SH-SY5Y (cell line): ENCODE measurements around the gene RNF175.

Experiments
- GATA2 ChIP-seq: IDR thresholded peaks from 2 replicates; pipeline ENCODE4 v1.6.1; 2011; ENCODE audit warnings: mild to moderate bottlenecking, low read depth, low read length
- GATA3 ChIP-seq: IDR thresholded peaks from 2 replicates; pipeline ENCODE4 v1.6.1; 2011; ENCODE audit warnings: low read depth, mild to moderate bottlenecking, low read length, moderate library complexity

RNF175 gene

DNA sequence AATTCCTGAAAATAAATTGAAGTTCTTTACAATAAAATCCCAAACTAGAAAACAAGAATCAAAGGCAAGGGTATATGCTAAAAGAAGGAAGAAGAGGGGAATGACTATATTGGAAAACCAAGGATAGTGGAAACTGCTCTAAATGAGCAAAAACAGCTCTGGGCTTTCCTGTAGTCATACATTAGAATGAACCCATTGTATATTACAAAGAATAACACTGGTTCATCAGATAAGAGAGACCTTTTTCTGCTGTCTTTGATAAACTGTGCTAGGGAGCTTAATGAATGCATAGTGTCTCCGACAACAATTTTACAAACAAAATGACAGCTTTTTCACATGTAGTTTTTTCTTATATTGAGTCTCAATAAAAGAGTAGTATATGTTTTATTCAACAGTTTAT, 49.1 kb downstream of the RNF175 start:
- TF ChIP-seq GATA3 (no peak), GATA2 (no peak)

DNA sequence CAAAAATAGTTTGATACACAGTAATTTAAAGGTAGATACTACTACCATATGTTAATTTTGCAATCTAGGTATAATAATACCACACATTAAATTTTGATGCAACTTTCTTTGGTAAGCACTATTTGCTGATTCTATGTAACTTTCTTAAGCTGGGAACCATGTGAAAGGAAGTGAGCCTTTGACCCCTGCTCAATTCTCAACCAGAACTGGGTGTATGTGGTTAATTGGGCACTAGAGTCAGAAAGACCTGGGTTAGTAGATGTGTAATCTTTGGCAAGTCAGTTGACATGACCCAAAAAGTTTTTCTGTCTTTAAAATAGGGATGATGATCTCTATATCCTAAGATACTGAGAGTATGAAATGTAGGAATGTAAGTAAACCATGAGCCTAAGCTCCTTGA, 53.3 kb downstream of the RNF175 start:
- TF ChIP-seq GATA2 (no peak), GATA3 (no peak)

- TF ChIP-seq GATA3 (no peak), GATA2 (no peak)
Observed at GRCh38 chr4:153705743-153706468, 53.9 kb downstream of the RNF175 start.

GRCh38 chr4:153704522-153704921, 55.3 kb downstream of the RNF175 start:
- TF ChIP-seq GATA3 = no peak
- no peak for TF ChIP-seq GATA2

GRCh38 chr4:153684971-153685371, 74.9 kb downstream of the RNF175 start:
- no peak for TF ChIP-seq GATA3
- TF ChIP-seq GATA2 = no peak

- TF ChIP-seq GATA3 (no peak), GATA2 (no peak)
Observed at GRCh38 chr4:153684182-153684970, 75.4 kb downstream of the RNF175 start, which contains the start of gene TLR2. Gene TLR2, plus strand, starts transcription at chr4:153684280. Its CDS starts 18,628 bp downstream, at chr4:153702908.

- TF ChIP-seq GATA2 (no peak), GATA3 (no peak)
Observed at GRCh38 chr4:153683763-153684181, 76.1 kb downstream of the RNF175 start.

- TF ChIP-seq GATA3 = no peak
- TF ChIP-seq GATA2 = no peak
Observed at GRCh38 chr4:153679486-153679885, 80.3 kb downstream of the RNF175 start.

DNA sequence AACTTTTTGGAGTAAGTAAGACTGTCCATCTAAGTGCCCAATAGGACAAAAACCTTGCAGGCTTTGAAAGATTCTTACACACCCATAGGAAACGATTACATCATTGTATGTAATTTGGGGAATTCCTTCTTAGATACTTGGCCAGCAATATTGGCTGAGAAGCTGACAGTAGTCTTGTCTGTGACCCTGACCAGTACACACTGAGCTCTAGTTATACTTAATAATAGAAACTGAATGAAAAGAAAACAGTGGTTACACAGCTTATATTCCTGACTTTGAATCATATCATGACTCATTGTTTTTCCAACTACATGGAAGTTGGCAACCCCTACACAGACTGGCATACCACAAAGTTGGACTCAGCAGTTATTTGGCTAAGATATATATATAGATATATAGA, 82.8 kb downstream of the RNF175 start:
- TF ChIP-seq GATA2 (no peak), GATA3 (no peak)

DNA sequence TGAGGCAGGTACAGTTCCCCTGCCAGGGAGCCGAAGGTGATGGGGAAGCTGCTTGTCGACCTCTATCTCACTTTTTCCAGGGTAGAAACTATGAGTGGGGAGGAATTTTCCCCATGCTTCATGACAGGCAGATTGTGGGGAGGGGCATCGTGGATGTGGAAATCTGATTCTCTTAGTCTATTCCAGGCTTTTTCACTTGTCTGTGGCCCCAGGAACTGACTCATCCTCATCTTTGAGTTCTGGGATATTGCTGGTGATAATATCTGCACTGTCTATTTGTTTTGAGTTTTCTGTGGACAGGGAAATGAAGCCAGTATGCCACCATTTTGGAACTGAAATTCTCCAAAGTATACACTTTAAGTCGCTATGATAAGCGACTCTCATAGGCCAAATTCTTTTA, 83.3 kb downstream of the RNF175 start:
- TF ChIP-seq GATA2 = no peak
- TF ChIP-seq GATA3 = no peak

- no peak for TF ChIP-seq GATA2
- TF ChIP-seq GATA3 = no peak
Observed at GRCh38 chr4:153669838-153670237, 90.0 kb downstream of the RNF175 start.

DNA sequence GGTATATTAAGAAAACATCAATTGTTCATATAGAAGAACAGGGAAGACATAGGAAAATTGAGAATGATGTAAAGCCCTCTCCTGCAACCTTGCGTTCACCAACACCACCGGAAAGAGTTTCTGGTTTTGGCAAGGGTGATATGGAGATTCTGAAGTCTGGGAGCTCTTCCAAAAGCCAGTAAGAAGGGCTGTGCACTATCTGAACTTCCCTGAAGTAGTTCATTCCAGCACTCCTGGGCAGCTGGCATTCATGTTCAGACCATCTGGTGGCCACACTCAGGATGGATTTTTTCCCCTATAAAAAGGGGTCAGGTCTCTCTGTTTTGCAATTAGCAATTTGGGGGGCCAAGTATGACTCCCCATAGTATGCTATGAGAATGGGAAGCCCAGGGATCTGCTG, 91.2 kb downstream of the RNF175 start:
- TF ChIP-seq GATA3 = no peak
- TF ChIP-seq GATA2 = no peak

- TF ChIP-seq GATA2 (no peak), GATA3 (no peak)
Observed at GRCh38 chr4:153663667-153664066, 96.2 kb downstream of the RNF175 start.

- no peak for TF ChIP-seq GATA3
- no peak for TF ChIP-seq GATA2
Observed at GRCh38 chr4:153661908-153662307, 97.9 kb downstream of the RNF175 start.

DNA sequence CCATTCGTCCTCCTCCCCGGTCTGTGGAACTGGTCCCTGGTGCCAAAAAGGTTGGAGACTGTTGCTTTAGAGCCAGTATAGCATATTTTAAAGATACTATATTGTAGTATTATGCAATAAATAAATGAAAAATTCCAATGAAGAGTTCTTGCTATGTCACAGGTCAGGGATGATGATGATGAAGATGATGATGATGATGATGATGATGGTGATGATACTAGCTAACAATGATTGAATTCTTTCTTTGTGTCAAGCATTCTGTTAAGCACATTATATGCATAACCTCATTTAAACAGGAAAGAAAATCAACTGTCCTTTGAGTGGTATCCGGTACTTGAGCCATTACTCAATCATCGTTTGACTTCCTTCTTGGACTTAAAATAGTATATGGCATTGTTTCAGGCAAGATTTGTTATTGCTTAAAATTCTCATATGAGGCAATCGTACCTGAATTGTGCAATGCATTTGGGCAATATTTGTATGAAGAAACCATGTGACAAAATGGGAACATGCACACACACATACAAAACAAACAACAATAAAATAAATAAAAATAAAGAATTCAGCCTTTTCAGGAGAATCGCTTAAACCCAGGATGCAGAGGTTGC, 98.5 kb downstream of the RNF175 start:
- TF ChIP-seq GATA2 (no peak), GATA3 (no peak)
